HTERT RPE-1 (cell line): Measurements from ENCODE around the gene GDF10.

Source experiments
- in situ Hi-C: fragments of 300-500 bp; cut with MboI; formaldehyde crosslinking; loops from 4 replicates; pipeline ENCODE4 v1.14.3; 2020; ENCODE audit warnings: low sequenced_read_pairs

The GDF10 gene

DNA sequence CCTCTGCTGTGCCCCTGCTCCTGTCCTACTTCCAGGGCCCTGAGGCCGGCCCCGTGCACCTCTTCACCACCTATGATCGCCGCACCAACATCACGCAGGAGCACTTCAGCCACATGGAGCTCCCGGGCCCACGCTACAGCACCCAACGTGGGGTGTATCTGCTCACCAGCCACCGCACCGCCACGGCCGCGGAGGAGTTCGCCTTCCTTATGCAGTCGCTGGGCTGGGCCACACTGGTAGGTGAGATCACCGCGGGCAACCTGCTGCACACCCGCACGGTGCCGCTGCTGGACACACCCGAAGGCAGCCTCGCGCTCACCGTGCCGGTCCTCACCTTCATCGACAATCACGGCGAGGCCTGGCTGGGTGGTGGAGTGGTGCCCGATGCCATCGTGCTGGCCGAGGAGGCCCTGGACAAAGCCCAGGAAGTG, 50.0 kb downstream of the GDF10 start:
- in situ Hi-C loops, result no loop called here

DNA sequence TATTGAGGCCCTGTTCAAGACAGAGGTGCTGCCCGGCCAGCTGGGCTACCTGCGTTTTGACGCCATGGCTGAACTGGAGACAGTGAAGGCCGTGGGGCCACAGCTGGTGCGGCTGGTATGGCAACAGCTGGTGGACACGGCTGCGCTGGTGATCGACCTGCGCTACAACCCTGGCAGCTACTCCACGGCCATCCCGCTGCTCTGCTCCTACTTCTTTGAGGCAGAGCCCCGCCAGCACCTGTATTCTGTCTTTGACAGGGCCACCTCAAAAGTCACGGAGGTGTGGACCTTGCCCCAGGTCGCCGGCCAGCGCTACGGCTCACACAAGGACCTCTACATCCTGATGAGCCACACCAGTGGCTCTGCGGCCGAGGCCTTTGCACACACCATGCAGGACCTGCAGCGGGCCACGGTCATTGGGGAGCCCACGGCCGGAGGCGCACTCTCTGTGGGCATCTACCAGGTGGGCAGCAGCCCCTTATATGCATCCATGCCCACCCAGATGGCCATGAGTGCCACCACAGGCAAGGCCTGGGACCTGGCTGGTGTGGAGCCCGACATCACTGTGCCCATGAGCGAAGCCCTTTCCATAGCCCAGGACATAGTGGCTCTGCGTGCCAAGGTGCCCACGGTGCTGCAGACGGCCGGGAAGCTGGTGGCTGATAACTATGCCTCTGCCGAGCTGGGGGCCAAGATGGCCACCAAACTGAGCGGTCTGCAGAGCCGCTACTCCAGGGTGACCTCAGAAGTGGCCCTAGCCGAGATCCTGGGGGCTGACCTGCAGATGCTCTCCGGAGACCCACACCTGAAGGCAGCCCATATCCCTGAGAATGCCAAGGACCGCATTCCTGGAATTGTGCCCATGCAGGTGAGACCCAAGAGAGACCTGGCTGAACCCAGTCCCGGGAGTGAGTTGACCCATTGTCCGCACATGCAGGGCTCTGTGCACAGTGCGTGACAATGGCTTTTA, 51.0 kb downstream of the GDF10 start:
- in situ Hi-C loops, result no loop called here

DNA sequence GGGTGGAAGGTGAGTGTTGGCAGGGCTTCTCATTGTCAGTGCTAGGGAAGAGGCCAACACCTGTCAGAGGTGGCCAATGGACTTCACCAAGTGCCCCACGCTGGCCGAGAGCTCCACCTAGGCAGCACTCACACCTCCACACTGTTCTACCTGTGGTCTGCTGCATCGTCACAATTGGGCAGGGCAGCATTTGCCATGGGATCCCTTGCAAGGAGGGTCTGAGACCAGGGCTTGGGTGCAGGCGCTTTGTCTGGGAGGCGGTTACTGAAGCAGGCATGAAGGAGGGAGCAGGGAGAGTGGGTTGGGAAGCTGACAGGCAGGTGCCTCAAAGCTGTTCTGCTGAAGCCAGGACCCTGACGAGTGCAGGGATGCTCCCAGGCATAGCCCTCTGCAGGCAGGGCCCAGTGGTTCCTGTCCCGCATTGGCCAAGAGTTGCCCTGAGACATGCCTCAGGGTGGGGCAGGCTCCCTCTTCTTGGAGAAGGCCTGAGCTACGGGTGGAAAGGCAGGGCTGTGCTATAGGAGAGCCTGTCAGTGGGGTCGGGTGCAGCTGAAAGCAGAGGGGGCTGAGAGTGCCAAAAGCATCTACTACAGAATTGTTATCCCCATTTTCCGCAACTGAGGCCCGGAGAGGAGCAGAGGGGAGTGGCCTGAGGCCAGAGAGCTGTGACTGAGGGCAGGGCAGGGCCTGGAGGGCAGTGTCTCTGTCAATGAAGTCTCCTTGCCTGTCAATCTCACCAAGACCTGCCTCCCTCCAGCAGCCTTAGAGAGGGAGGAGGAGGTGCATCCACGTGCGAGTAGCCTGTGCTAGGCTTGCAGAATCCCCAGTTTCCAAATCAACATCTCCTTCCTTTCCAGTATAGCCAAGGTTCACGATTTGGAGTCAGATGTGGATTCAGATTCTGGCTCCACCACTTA, 52.2 kb downstream of the GDF10 start:
- in situ Hi-C loops, result no loop called here

DNA sequence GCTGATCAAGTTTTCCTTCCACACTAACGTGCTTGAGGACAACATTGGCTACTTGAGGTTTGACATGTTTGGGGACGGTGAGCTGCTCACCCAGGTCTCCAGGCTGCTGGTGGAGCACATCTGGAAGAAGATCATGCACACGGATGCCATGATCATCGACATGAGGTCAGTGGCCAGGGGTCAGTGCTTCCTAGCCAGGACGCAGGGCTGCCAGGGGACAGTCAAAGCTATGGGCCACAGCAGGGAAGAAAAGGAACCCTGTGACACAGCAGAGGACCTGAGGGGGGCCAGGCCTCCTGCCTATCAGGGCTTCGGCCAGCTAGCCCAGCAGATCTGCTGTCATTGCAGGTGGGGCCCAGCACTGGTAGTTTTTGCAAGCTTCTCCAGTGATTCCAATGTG, 53.4 kb downstream of the GDF10 start:
- in situ Hi-C loops, result no loop called here

DNA sequence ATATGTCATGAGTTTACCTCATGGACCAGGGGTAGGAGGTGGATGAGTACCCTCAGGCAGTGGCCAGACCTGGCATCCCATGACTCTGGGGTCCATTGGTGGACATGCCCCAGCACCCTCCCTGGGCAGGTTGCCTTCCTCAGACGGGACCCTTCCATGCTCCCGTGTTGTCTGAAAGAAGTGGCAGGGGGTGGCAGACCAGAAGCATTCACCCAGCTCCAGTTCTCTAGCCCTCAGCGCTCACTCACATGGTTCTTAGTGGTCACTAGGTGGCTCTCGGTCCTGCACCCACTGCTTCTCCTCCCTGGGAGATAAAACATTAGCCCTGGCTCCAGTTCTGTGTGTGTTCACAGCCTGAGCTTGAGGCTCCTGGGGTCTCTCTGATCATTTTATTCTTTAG, 54.2 kb downstream of the GDF10 start:
- in situ Hi-C loops, result no loop called here

DNA sequence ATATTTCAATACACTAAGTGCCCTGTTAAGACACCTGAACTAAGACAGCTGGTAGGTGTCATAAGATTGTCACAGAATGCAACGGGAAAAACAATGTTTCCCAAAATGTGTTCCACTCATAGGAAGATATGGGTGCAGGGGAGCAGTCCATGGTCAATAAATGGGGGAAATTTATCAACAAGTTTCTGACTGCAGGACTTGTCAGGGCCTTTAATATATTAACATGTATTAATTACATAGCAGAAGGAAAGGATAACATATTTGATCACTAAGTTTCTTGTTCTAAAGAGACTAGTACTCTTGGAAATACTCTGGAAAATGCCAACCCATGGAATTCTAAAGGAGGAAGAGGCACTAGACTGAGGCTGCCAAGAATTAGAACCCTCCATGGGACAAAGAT, 54.9 kb downstream of the GDF10 start:
- in situ Hi-C loops, result no loop called here

DNA sequence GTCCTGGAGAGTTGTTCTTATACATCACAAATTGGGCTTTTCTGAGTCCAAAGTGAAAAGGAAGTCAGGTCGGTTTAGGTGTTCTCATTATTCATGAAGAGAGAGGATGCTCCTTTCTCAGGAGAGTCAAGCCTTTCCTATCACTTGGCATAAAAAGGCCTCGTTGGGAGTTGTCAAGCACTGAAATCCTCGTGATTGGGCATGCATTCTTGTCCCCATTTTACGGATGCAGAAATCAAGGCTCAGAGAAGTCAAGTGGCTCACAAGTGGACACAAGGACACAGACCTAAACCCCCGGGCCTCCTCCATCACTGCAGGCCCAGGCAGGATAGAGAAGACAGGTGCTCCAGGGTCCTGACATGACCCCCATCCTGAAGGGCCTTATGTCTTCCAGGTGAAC, 56.7 kb downstream of the GDF10 start:
- in situ Hi-C loops, result no loop called here

DNA sequence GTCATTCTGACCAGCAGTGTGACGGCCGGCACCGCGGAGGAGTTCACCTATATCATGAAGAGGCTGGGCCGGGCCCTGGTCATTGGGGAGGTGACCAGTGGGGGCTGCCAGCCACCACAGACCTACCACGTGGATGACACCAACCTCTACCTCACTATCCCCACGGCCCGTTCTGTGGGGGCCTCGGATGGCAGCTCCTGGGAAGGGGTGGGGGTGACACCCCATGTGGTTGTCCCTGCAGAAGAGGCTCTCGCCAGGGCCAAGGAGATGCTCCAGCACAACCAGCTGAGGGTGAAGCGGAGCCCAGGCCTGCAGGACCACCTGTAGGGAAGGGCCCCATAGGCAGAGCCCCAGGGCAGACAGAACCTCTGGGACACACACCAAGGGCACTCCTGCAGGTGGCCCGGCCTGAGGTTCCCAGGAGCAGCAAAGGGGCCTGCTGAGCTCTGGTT, 57.2 kb downstream of the GDF10 start:
- in situ Hi-C loops, result no loop called here

DNA sequence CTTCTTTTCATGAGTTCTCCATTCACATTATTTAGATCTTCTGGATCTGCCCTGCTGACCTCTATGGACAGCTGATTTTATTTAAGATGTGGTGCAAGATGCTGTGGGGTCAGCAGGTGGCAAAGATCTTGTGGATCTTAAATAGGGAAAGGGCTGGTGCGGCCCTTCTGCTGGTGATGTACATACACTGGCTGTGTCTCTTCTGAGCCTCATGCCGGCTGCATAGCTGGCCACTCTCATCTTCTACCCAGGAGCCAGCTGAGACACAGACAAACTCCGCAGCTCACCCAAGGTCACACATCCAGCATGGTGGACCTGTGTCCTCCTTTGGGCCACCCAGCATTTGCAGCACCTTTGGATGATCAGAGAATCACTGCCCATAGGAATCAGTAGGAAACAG, 57.9 kb downstream of the GDF10 start:
- in situ Hi-C loops, result no loop called here

DNA sequence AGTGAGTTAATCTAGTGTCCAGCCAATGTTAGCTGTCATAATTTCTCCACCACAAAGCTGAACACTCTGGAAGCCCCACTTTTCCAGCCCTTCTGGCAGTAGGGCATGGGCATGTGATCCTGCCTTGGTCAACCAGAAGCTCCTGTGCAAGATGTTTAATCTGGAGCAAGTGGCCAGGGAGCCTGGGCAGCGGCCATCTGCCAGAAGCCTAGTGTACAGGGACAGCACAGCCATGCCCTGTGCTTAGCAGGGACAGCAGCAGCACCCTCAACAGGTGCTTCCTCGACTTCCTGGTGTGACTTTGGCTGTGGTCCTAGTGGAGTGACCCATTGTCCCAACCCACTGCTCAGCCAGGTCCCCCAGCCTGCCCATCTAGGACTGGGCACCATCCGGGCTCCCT, 58.5 kb downstream of the GDF10 start:
- in situ Hi-C loops, result no loop called here

DNA sequence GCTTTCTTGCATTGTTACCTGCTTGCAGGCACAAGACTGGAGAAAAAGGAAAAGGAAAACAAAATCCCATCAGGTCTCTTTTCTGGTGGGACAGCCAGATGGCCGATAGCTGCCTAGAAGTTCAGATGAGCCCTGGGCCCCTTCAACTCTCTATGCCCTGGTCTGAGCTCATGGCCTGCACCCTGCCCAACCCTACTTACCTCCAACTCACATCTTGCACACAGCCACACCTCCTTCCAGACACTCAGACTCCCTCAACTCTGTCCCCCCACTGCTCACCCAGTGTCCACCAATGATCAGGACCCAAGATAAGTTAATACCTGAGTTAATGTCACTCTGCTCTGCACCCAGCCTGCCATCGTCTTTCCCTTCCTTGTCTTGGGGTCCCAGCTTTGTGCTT, 59.1 kb downstream of the GDF10 start:
- in situ Hi-C loops, result no loop called here

DNA sequence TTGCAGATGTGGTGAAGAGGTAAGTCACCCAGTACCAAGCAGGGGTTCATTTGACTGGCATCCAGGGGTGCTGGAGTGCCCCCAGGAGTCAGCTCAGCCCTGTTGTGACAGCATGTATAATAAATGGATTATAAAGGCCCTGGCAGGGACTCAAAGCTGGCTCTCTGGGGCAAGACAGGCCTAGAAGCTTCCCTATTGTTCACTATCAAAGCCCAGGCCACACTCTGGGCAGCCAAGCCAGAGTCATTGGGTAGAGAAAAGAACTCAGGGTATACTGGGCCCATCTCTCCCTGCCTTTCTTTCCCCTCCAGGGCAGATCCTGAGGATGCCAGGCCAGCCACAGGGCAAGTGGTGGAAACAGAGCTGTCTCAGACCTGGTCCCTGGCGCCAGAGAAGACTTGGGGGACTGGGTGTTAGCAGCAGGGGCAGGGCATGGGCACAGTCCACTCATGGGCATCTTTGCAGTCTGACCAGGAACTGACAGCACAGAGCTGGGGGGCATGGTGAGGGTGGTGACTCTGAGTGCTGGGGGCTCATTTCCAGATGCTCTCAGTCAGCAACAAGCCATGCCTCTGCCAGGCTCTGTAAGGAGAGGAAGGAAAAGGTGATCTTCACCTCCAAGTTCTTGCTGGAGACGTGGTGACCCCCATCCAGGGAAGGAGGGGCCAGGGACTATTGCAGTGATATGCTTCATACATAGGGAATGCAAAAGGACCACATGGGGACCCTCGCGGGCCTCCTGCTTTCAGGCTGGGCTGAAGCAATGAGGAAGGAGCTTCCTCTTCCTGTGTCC, 59.8 kb downstream of the GDF10 start:
- in situ Hi-C loops, result no loop called here

DNA sequence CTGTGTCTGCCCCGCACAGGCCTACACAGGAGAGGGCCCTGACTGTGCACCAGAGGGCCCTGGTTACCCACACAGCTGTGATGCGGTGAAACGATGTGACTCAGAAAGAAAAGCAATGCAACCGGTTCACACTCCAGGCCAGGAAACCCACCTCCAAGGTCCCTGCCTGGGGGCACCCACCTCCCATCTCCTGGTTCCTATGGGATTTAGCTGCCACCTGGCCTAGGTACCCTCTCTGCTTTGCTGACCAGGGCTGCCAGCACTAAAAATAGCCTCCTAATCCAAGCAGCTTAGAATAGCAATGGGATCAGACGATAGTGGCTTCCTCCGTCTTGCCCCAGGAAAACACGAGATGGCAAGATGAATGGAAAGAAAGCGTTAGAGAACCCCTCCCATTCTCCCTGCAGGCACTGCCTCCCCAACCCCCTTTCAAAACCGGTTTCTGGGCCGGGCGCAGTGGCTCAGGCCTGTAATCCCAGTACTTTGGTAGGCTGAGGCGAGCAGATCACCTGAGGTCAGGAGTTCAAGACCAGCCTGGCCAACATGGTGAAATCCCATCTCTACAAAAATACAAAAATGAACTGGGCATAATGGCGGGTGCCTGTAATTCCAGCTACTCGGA, 60.5 kb downstream of the GDF10 start:
- in situ Hi-C loops, result no loop called here

DNA sequence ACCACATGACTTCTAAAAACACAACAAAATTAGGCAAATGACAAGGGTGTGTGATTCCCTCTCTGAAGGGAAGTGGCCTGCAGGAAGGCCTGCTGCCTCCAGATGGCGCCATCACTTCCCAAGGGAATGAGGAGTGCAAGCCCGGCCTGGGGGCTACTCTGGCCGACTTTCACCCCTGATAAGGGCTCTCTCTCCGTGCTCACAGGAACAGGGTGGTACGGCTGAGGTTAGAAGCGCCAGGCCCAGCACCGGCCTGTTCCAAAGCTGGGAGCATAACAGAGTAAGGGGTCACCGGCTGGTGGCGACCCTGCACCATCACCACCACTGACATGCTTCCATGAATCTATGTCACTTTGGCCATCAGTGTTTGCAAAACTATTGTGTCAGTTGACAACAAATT, 61.3 kb downstream of the GDF10 start:
- in situ Hi-C loops, result no loop called here

DNA sequence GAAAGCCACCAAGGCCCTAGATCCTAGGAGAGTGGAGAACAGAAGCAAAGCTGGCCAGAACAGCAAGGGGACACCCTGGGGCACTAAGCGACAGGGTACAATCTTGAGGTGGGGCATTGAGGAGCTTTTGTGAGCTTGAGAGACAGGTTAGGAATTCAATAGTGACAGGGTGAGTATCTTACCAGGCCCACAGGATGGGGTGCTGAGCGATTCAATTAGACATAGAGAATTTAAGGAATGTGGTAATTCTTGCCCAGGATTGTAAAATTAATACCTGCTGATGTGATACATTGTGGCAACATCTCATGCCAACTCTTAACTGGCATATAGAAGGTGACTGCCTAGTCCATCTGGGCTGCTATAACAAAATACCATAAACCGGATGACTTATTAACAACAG, 62.2 kb downstream of the GDF10 start:
- in situ Hi-C loops, result no loop called here
